ENCODE results near the gene CFTR.
A peak's percentile ranks its signal among the peaks of the same experiment; 100 is the strongest.
"Not testable (repeated sequence)": the region's sequence is repeated elsewhere in the genome, so short reads cannot be mapped to it uniquely, and the experiment has no call there.

Gene CFTR

DNA sequence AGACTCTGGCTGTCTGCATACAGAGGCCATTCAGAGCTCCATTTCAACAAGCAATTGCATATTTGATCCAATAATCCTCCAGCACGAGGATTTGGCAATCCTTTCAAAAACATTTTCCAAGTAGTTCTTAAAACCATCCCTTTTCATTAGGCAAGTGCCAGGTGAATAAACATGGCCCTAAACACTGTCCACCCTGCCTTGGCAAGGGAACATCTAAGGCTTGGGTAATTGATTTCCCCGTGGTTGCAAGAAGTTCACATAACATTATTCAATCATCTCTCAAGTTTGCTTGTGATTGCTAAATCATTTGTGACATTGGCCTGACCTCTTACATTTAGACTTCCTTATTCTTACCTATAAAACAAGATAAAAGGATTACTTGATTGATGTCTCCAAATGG is 218.2 kb downstream of the CFTR start:
- no peak for DNase-seq

DNA sequence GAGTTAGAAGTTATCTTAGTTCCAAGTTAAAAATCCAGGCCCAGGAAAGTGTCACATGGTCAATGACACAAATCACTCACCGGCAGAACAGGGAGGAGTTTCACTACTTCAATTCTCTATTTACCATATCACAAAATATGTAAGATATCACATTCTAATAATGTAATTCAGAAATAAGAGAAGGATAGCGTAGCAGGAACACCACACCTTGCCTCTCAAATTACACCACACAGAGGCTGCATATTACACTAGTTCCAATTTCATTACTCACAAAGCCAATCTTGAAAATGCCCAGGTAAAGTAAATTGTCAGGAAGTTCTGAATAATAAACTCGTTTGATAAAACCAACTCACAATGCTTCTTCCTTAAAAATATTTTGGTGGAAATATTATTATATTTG is 224.2 kb downstream of the CFTR start:
- no peak for DNase-seq

DNA sequence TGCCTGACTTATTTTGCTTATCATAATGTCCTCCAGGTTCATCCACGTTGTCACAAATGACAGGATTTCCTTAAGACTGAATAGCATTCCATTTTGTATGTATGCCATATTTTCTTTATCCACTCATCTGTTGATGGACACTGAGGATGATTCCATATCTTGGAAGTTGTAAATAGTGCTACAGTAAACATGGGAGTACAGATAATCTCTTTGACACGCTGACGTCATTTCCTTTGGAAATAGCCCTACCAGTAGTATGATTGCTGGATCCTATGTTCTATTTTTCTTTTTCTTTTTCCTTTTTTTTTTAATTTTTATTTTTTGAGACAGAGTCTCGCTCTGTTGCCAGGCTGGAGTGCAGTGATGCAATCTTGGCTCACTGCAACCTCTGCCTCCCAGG is 225.8 kb downstream of the CFTR start:
- no peak for DNase-seq

DNA sequence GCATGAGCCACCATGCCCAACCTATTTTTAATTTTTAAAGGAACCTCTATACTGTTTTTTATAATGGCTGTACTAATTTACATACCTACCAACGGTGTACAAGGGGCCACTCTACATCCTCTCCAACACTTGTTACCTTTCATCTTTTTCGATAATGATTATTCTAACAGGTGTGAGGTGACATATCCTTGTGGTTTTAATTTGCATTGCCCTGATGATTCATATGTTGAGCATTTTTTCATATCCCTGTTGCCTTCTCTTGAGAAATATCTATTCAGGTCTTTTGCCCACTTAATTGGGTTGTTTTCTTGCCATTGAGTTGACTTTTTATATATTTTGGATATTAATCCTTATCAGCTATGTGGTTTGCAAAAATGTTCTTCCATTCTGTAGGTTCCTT is 226.4 kb downstream of the CFTR start:
- DNase-seq: no peak

DNA sequence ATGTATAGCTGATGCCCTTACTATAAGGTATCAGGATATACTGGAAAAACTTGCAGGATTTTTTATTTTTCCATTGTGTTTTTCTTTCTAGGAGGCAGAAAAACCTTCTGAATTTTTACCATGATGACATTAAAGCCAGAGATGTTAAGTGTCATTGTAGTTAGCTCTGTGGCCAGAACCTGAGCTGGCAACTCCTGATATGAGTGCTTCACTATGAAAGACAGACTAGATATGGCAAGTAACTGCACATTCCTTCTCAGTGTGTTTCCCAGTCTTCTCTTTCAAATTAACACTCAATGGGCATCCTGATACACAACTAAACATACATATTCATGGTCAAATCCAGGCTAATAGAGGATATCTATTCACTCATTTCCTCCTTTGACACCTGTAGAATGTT is 227.3 kb downstream of the CFTR start:
- DNase-seq: no peak

DNA sequence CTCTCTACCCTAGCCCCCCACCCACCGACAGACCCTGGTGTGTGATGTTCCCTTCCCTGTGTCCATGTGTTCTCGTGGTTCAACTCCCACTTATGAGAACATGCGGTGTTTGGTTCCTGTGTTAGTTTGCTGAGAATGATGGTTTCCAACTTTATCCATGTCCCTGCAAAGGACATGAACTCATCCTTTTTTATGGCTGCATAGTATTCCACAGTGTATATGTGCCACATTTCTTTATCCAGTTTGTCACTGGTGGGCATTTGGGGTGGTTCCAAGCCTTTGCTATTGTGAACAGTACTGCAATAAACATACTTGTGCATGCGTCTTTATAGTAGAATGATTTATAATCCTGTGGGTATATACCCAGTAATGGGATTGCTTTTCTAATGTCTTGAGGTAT is 228.3 kb downstream of the CFTR start:
- DNase-seq: not testable (repeated sequence)

DNA sequence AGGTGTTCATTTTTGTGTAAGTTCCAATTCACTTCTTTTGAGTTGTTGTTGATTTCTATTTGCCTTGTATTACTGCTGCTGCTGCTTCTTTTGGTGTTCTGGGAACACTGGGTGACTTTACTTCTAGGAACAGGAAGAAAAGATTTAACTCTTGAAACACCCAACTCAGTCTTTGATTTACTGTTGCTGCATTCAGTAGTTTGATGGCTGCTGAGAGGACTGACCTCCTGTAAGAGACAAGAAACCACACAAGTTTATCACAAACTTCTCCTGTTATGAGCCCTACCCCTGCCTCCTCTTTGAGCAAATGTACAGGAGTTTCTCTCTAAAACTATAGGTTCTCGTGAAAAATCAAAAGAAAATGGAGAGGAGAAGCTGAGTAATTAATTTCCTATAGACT is 231.7 kb downstream of the CFTR start:
- no peak for DNase-seq

DNA sequence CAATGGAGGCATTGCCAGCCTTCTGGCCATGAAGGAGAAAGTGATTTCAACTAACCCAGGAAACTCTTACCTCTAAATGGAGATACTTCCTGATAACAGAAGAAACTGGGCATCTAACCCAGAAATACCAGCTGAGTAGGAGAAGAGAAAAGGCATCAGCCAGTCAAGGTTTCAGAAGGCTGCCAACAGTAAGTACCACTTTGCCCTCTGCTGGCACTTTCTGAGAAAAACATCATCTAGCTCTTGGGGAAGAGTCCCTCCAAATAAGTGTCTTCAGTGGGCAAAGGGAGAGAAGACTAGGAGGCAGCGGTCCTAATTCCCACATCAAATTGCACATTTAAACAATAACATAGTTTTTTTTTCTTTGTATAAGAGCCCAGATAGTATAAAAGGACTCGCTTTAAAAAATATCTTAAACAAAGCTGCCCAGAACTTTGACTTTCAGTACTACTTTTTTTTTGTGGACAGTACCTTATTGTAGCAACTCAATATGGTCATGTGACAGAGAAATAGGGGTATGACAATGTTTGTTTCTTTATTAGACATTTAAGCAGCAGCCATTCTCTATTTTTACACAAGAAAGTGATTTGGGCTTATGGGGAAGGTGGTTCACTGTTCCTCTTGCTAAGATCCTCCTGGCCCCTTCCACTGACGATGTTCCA is 236.1 kb downstream of the CFTR start:
- DNase-seq: peak; percentile 23 to 33 (median 33)

DNA sequence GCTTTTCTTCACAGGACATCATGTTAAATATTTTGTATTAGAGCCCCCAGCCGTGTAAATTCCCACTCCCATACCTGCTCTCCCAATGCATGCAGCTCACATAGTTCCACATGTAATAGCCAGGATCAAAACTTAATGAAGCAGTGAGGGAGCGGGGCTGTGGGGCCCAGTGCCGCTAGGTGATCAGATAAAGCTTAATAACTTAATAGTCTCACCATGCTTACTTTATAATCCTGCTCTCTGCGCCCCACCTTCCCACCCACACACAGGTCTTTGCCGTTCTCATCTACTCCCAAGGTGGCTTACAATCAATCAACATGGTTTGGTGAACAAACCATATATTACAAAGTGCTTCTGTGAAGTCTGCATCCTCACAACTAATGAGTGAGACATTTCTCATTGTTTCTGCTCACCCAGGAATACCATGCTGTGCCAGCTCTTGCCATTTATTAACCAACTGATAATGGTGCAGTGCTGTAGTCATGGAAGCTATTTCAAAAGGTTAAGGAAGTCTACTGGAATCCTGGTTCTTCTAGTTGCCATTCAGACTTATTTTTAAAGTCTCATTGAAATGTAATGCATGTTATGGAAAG is 237.0 kb downstream of the CFTR start:
- DNase-seq: no peak

DNA sequence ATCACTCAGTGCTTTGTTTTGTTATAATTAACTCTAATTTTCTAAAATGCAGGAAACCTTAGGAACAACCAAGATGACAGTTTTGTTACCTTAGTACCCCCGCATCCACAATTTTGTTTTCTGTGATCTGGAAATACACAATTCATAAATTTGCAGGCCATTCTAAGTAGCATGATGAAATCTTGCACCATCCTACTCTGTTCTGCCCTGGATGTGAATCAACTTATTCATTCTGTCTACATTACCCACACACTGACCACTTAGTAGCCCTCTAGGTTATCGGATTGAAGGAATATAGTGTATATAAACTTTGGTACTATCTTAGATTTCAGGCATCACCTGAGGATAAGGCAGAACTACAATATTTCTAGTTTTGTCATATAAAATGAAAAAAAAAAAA is 237.5 kb downstream of the CFTR start:
- no peak for DNase-seq

All from suppressor macrophage treated with lipopolysaccharide for 1 hour (primary cell).